H1 (cell line): ENCODE results near the gene FAM222B. TPM values are rescaled to one million over a fixed set of nuclear protein-coding genes. Genes with fewer than 3 reads are reported as not detected.

Experiments used
- ASH2L ChIP-seq: fragments of 200-600, 300-600 bp; sonication (generic); IDR thresholded peaks from one replicate; pipeline ENCODE4 v1.7.1; 2017; ENCODE audit warnings: low read length
- EGR1 ChIP-seq: IDR thresholded peaks from 2 replicates; pipeline ENCODE4 v1.6.1; 2011; ENCODE audit warnings: low read depth, low read length, borderline replicate concordance
- EP300 ChIP-seq, 2 experiments: IDR thresholded peaks; 1 replicate in 1 of 2; 2 replicates in 1 of 2; pipeline ENCODE4 v1.6.1; 2011 to 2012; ENCODE audit warnings: low read depth in 2 of 2, low read length in 2 of 2, mild to moderate bottlenecking in 2 of 2, borderline replicate concordance in 1 of 2, inconsistent platforms in 1 of 2, moderate library complexity in 1 of 2
- KDM1A ChIP-seq: fragments of 200-600, 300-600 bp; sonication (generic); IDR thresholded peaks from 2 replicates; pipeline ENCODE4 v1.7.1; 2016; ENCODE audit warnings: mild to moderate bottlenecking, low read length, borderline replicate concordance
- POLR2A ChIP-seq, 2 experiments: IDR thresholded peaks; 1 replicate in 1 of 2; 2 replicates in 1 of 2; pipeline ENCODE4 v1.6.1; 2011; ENCODE audit warnings: low read depth in 2 of 2, low read length in 2 of 2, mild to moderate bottlenecking in 2 of 2; ENCODE audit errors: control extremely low read depth in 1 of 2
- RAD21 ChIP-seq, 2 experiments: IDR thresholded peaks in 1 of 2; conservative IDR thresholded peaks in 1 of 2; 2 replicates each; pipeline ENCODE4 v1.6.1; 2011; ENCODE audit warnings: low read depth in 2 of 2, low read length in 2 of 2, improper control_type of control experiment in 1 of 2, inconsistent platforms in 1 of 2, mild to moderate bottlenecking in 1 of 2, moderate library complexity in 1 of 2
- SP1 ChIP-seq: IDR thresholded peaks from 2 replicates; pipeline ENCODE4 v1.6.1; 2011; ENCODE audit warnings: low read depth, low read length
- SRF ChIP-seq: IDR thresholded peaks from 2 replicates; pipeline ENCODE4 v1.6.1; 2011; ENCODE audit warnings: mild to moderate bottlenecking, low read depth, low read length, moderate library complexity
- TEAD4 ChIP-seq: IDR thresholded peaks from 2 replicates; pipeline ENCODE4 v1.6.1; 2012; ENCODE audit warnings: low read depth, low read length, inconsistent platforms, mixed read lengths
- USF2 ChIP-seq: IDR thresholded peaks from 2 replicates; pipeline ENCODE4 v1.6.1; 2011; ENCODE audit warnings: low read length, improper control_type of control experiment
- polyA plus RNA-seq, 7 experiments: library from polyadenylated mRNA; depleted of rRNA in 3 of 7; stranded (reverse) in 5 of 7; unstranded in 2 of 7; fragments of >200 nt in 5 of 7; fragments of 200-250 nt in 2 of 7; gene quantifications; 1 replicate in 5 of 7; 2 replicates in 1 of 7; 4 replicates in 1 of 7; pipeline versions ENCODE4 v1.2.1 to v1.2.3, GENCODE V29; 2011 to 2013; ENCODE audit warnings: missing spikeins in 2 of 7, mixed read lengths in 2 of 7
- total RNA-seq: library from RNA; stranded (reverse); fragmentation: NEBNext Ultra II Directional; extraction: Animal tissue kit (Norgen Biotek cat#: 25700); gene quantifications from 2 replicates; pipeline ENCODE4 v1.2.1, GENCODE V29; 2021

Gene FAM222B
- total and polyA plus RNA-seq, 2 of the 8 experiments (the other 6 are each of a cell fraction or from before 2014, with no cell fraction given): 42.1 to 81.7 TPM

DNA sequence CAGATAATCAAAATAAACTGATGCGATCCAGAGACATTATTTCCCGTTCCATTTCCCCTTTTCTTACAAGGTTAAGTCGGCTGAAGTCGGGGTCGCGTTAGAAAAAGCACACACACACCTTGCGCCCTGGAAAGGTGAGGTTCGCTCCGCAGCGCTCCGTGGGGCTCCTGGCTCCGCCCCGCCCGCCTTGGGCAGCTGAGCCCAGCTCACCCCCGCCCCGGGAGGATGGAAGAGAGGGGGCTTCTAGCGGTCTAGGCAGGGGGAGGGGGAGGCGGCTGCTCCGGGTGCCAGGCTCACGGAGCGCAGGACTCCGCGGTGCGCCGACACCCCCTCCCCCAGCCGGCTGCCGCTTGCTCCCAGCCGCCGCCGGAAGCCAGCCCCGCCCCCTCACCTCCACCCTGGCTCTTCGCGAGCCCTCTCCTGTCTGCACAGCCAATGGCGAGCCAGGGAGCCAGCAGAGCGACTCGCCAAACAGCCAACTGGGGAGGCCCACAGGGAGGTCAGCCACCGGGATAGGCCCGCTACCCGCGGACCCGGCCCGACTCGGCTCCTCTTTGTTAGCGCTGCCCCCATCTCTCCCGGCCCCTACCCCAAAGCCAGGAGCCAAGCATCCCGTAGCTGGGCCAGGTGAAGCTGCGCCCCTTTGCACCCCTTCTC, 30.4 kb downstream of the FAM222B start (continued):
- TF ChIP-seq ASH2L (peak; percentile 81), USF2 (no peak), TEAD4 (no peak), SP1 (peak; percentile 96), RAD21 (IDR thresholded peaks at IDR 0.05 in 1 of 2, conservative IDR thresholded peaks at IDR 0.05 in 1 of 2; ENCODE audit: low read depth in 2 of 2, low read length in 2 of 2) (peak in 1 of 2 experiments; percentile 13; a peak in 1 of 4 replicates), KDM1A (no peak), EP300 (IDR thresholded peaks at IDR 0.05; ENCODE audit: borderline replicate concordance in 1 of 2, low read depth in 2 of 2, low read length in 2 of 2) (peak in 1 of 2 experiments; percentile 35; a peak in 1 of 3 replicates), POLR2A (IDR thresholded peaks at IDR 0.05; ENCODE audit: control extremely low read depth in 1 of 2, low read depth in 2 of 2, low read length in 2 of 2) (peak in 1 of 2 experiments; percentile 79; a peak in 2 of 3 replicates), SRF (no peak), EGR1 (peak; percentile 45; the same call in 1 of the 2 replicates)
